Measurements from ENCODE around the gene MIPOL1.

MIPOL1 gene

GRCh38 chr14:37466623-37467088, 268.9 kb downstream of the MIPOL1 start:
- DNase-seq, result no peak

GRCh38 chr14:37469650-37470049, 271.9 kb downstream of the MIPOL1 start:
- no peak for DNase-seq

- no peak for DNase-seq
These were observed 272.5 kb downstream of the MIPOL1 start for GRCh38 chr14:37470251-37470650.

- no peak for DNase-seq
These were observed 275.2 kb downstream of the MIPOL1 start for GRCh38 chr14:37472906-37473305.

- DNase-seq, result no peak
These were observed 276.5 kb downstream of the MIPOL1 start for GRCh38 chr14:37474191-37474590.

- no peak for DNase-seq
These were observed 282.9 kb downstream of the MIPOL1 start for GRCh38 chr14:37480446-37481290.

- DNase-seq, result no peak
These were observed 284.7 kb downstream of the MIPOL1 start for GRCh38 chr14:37482428-37482827.

GRCh38 chr14:37483672-37484071, 285.9 kb downstream of the MIPOL1 start:
- no peak for DNase-seq

- no peak for DNase-seq
These were observed 292.9 kb downstream of the MIPOL1 start for GRCh38 chr14:37490607-37491006.

- no peak for DNase-seq
These were observed 293.3 kb downstream of the MIPOL1 start for GRCh38 chr14:37491076-37491475.

- DNase-seq, result no peak
These were observed 295.9 kb downstream of the MIPOL1 start for GRCh38 chr14:37493606-37494005.

- no peak for DNase-seq
These were observed 299.7 kb downstream of the MIPOL1 start for GRCh38 chr14:37497422-37497821.

GRCh38 chr14:37501877-37502276, 304.1 kb downstream of the MIPOL1 start:
- DNase-seq, result no peak

- no peak for DNase-seq
These were observed 310.8 kb downstream of the MIPOL1 start for GRCh38 chr14:37508503-37508902.

- DNase-seq, result no peak
These were observed 314.4 kb downstream of the MIPOL1 start for GRCh38 chr14:37512173-37512572.

GRCh38 chr14:37515771-37516170, 318.0 kb downstream of the MIPOL1 start:
- no peak for DNase-seq

GRCh38 chr14:37526994-37527393, 329.3 kb downstream of the MIPOL1 start:
- no peak for DNase-seq

GRCh38 chr14:37539992-37540391, 342.3 kb downstream of the MIPOL1 start:
- no peak for DNase-seq

- no peak for DNase-seq
These were observed 346.7 kb downstream of the MIPOL1 start for GRCh38 chr14:37544407-37544806.

GRCh38 chr14:37545174-37545573, 347.4 kb downstream of the MIPOL1 start:
- DNase-seq, result no peak

GRCh38 chr14:37546621-37547447, 349.1 kb downstream of the MIPOL1 start:
- no peak for DNase-seq

- DNase-seq, result no peak
These were observed 352.8 kb downstream of the MIPOL1 start for GRCh38 chr14:37550511-37550910.

GRCh38 chr14:37551119-37551518, 353.4 kb downstream of the MIPOL1 start:
- no peak for DNase-seq

All from suppressor macrophage (primary cell).